Epidermal melanocyte (primary cell): ENCODE results near the gene SLC25A47.
"Not testable (repeated sequence)": the region's sequence is repeated elsewhere in the genome, so short reads cannot be mapped to it uniquely, and the experiment has no call there.

Experiments
- DNase-seq: peaks from one replicate; pipeline ENCODE4 v3.0.0; 2011; ENCODE audit warnings: low spot score; ENCODE audit not compliant: insufficient read length

SLC25A47 gene

GRCh38 chr14:100304825-100305323 lies 18.3 kb upstream of the SLC25A47 start:
- DNase-seq: no peak

GRCh38 chr14:100305324-100306100 lies 17.6 kb upstream of the SLC25A47 start:
- no peak for DNase-seq

GRCh38 chr14:100306101-100306997 lies 16.8 kb upstream of the SLC25A47 start, which contains the start of gene SLC25A29:
Gene SLC25A29, minus strand, starts transcription at chr14:100306444. Its CDS starts 212 bp downstream, at chr14:100306232.
- peak; percentile 98 for DNase-seq

GRCh38 chr14:100306998-100307765 lies 16.0 kb upstream of the SLC25A47 start:
- no peak for DNase-seq

- DNase-seq: no peak
Measured at GRCh38 chr14:100307766-100308426, 15.2 kb upstream of the SLC25A47 start.

GRCh38 chr14:100308427-100308792 lies 14.7 kb upstream of the SLC25A47 start:
- not testable (repeated sequence) for DNase-seq

GRCh38 chr14:100309028-100309737 lies 14.0 kb upstream of the SLC25A47 start:
- no peak for DNase-seq

GRCh38 chr14:100312110-100312876 lies 10.8 kb upstream of the SLC25A47 start:
- DNase-seq: not testable (repeated sequence)

GRCh38 chr14:100312877-100313400 lies 10.2 kb upstream of the SLC25A47 start:
- DNase-seq: no peak

- no peak for DNase-seq
Measured at GRCh38 chr14:100313464-100314230, 9.5 kb upstream of the SLC25A47 start.

- DNase-seq: no peak
Measured at GRCh38 chr14:100314724-100315123, 8.4 kb upstream of the SLC25A47 start.

- no peak for DNase-seq
Measured at GRCh38 chr14:100317389-100317788, 5.8 kb upstream of the SLC25A47 start.

GRCh38 chr14:100317912-100318808 lies 5.0 kb upstream of the SLC25A47 start:
- peak; percentile 74 for DNase-seq

GRCh38 chr14:100320157-100320856 lies 2.8 kb upstream of the SLC25A47 start:
- no peak for DNase-seq

- no peak for DNase-seq
Measured at GRCh38 chr14:100321473-100322137, 1.5 kb upstream of the SLC25A47 start.
